ENCODE data around the gene BCL2. TPM values are rescaled to one million over a fixed set of nuclear protein-coding genes. Genes with fewer than 3 reads are reported as not detected.
"Not testable (repeated sequence)": the region's sequence is repeated elsewhere in the genome, so short reads cannot be mapped to it uniquely, and the experiment has no call there.

Gene BCL2
- total RNA-seq, 1 donor from 2014 or later = 1.6 TPM

GRCh38 chr18:63203497-63203896 is 116.1 kb downstream of the BCL2 start:
- DNase-seq (ENCODE audit: low read depth in 2 of 2) = no peak

GRCh38 chr18:63202828-63203227 is 116.7 kb downstream of the BCL2 start:
- DNase-seq (ENCODE audit: low read depth in 2 of 2) = no peak

DNA sequence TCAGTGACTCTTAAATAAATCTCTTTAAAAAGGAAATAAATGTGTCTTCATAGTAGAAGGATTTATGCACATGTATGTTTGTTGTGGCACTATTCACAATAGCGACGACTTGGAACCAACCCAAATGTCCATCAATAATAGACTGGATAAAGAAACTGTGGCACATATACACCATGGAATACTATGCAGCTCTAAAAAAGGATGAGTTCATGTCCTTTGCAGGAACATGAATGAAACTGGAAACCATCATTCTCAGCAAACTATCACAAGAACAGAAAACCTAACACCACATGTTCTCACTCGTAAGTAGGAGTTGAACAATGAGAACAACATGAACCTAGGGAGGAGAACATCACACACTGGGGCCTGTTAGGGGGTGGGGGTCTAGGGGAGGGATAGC is 118.1 kb downstream of the BCL2 start:
- DNase-seq (ENCODE audit: low read depth in 2 of 2) = not testable (repeated sequence)

GRCh38 chr18:63199743-63200241 is 119.8 kb downstream of the BCL2 start:
- DNase-seq (ENCODE audit: low read depth in 2 of 2) = no peak

- DNase-seq (ENCODE audit: low read depth in 2 of 2) = no peak
Measured at GRCh38 chr18:63198868-63199742, 120.5 kb downstream of the BCL2 start.

- DNase-seq (ENCODE audit: low read depth in 2 of 2) = no peak
Measured at GRCh38 chr18:63198098-63198760, 121.3 kb downstream of the BCL2 start.

- no peak for DNase-seq (ENCODE audit: low read depth in 2 of 2)
Measured at GRCh38 chr18:63197246-63197869, 122.2 kb downstream of the BCL2 start.

DNA sequence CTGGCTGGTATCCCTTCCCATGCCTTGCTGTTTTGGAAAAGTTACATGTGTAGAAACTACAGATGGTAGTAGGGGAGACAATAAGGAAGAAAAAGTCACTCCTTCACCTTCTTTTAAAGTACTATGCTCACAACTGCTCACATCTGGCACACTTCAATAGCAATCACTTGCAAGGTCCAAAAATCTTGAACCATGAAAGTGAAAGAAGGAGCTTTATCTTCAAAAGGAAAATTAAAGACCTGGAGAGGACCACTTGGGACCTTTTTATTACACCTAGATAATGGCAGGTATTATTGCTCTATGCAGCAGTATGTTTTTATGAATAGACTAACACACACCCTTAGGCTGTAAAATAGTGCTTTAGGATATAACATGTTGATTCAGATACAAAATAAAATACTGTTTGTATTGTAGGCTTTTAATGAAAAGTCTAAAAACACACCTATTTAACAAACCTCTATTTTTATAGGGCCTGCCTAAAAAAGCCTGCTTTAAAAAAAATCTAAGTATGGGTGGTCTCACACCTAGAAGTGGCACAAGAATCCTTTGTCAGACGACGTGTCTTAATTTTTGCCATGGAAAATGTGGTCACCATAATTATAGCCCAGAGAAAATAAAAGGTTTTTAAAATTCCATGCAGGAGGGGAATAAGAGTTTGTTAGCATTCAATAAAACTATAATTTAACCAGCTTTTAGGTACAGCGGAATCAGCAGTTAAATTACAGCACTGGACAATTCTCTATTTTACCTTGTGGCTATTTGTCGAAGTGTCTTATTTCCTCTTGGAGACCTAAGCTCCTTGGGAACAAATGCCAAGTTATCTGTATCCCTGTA is 124.0 kb downstream of the BCL2 start:
- DNase-seq (ENCODE audit: low read depth in 2 of 2) = no peak

GRCh38 chr18:63192885-63193349 is 126.7 kb downstream of the BCL2 start:
- DNase-seq (ENCODE audit: low read depth in 2 of 2) = no peak

DNA sequence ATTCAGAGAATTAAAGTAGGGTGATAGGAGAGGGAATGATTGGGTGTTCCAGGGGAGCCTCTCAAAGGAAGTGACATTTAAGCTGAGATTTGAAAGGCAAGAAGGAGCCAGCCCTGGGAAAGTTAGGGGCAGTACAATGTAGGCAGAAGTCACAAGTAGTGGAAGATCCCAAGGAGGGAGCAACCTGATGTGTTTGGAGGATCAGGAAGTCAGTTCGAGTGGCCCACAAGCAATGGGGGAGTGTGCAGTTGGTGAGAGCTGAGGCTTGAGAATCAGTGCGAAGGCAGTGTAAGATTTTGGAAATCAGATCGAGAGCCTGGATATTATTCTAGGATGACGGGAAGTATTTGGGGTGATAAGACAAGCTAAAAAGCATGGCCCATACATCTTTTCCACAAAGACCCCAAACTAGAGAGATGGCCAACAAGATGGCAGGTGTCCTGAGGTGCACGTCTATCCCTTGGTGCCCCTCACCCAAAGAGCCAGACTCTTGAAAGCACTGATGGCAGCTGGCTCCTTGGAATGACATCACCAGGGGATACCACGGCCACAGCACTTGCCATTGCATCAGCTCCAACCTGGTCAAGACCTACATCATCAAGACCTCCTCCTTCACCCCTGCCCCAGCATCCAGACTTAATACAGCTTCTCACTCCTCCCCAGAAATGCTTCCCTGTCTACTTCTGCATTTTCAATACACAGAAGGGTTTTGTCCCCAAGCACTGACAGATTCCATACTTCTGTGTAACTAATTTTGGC is 127.3 kb downstream of the BCL2 start:
- DNase-seq (ENCODE audit: low read depth in 2 of 2) = no peak

DNA sequence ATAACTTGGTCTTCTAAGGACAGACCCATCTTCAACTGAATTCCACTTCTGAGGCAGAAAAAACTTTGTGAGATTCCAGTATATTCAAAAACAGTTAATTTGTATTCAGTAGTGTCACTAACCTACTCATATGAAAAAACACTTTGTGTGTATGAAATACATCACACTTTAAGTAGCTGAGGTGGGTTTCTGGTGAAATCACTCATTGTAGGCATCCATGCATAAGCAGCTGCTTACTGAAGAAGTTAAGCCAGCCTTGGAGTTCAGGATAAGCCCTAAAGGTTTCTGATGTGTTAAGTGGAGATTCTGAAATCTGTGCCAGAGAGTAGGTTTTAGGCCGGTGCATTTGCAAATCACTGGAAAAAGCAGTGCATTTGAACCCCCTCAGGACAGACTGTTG is 128.2 kb downstream of the BCL2 start:
- no peak for DNase-seq (ENCODE audit: low read depth in 2 of 2)

DNA sequence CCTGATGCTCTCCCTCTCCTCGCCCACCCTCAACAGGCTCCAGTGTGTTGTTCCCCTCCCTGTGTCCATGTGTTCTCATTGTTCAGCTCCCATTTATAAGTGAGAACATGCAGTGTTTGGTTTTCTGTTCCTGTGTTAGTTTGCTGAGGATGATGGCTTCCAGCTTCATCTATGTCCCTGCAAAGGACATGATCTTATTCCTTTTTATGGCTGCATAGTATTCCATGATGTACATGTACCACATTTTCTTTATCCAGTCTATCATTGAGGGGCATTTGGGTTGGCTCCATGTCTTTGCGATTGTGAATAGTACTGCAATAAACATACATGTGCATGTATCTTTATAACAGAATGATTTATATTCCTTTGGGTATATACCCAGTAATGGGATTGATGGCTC is 128.7 kb downstream of the BCL2 start:
- DNase-seq (ENCODE audit: low read depth in 2 of 2) = not testable (repeated sequence)

- DNase-seq (ENCODE audit: low read depth in 2 of 2) = no peak
Measured at GRCh38 chr18:63189817-63190216, 129.8 kb downstream of the BCL2 start.

- DNase-seq (ENCODE audit: low read depth in 2 of 2) = no peak
Measured at GRCh38 chr18:63189041-63189440, 130.5 kb downstream of the BCL2 start.

GRCh38 chr18:63187791-63188460 is 131.6 kb downstream of the BCL2 start:
- DNase-seq (ENCODE audit: low read depth in 2 of 2) = no peak

- DNase-seq (ENCODE audit: low read depth in 2 of 2) = no peak
Measured at GRCh38 chr18:63187223-63187574, 132.4 kb downstream of the BCL2 start.

GRCh38 chr18:63186520-63187222 is 132.9 kb downstream of the BCL2 start:
- DNase-seq (ENCODE audit: low read depth in 2 of 2) = no peak

GRCh38 chr18:63185984-63186383 is 133.6 kb downstream of the BCL2 start:
- no peak for DNase-seq (ENCODE audit: low read depth in 2 of 2)
